Cardiac muscle cell (in vitro differentiated cells and primary cell): ENCODE data around the gene NAGA. TPM values are rescaled to one million over a fixed set of nuclear protein-coding genes. Genes with fewer than 3 reads are reported as not detected.

Experiments
- DNase-seq, 2 donors: peaks; one replicate each; pipeline versions ENCODE4 v3.0.0 to v3.0.0-alpha.2; 2010 to 2017; ENCODE audit warnings: low read depth in 1 of 2, low spot score in 1 of 2
- H3K27ac ChIP-seq: fragments of 200-600 bp; sonication (generic); 2 replicates; pipeline ENCODE4 v1.5.1; 2016
- H3K27me3 ChIP-seq: fragments of 200-600 bp; sonication (generic); 2 replicates; pipeline ENCODE4 v1.6.0; 2016; ENCODE audit warnings: control low read depth
- H3K36me3 ChIP-seq: fragments of 200-600 bp; sonication (generic); 2 replicates; pipeline ENCODE4 v1.5.1; 2016; ENCODE audit warnings: control low read depth
- H3K4me1 ChIP-seq: fragments of 200-600 bp; sonication (generic); 2 replicates; pipeline ENCODE4 v1.8.1; 2017; ENCODE audit warnings: low read depth, mild to moderate bottlenecking, mixed run types
- H3K4me3 ChIP-seq: fragments of 200-600 bp; sonication (generic); 2 replicates; pipeline ENCODE4 v1.5.1; 2016; ENCODE audit warnings: mild to moderate bottlenecking
- H3K9me3 ChIP-seq: fragments of 200-600 bp; sonication (generic); 2 replicates; pipeline ENCODE4 v1.5.1; 2017; ENCODE audit warnings: low read depth, mild to moderate bottlenecking, control low read depth
- polyA plus RNA-seq: library from polyadenylated mRNA; unstranded; fragments of >200 nt; fragmentation: Nextera tagmentation; extraction: Ambion mirVana; gene quantifications from 2 replicates; pipeline ENCODE4 v1.2.1, GENCODE V29; 2016
- total RNA-seq: library from RNA; depleted of rRNA; stranded (reverse); fragments of >200 nt; gene quantifications from 2 replicates; pipeline ENCODE4 v1.2.3, GENCODE V29; 2016
- TF ChIP-seq, protein P1 (sequence below): IDR thresholded peaks from 2 replicates; pipeline ENCODE4 v1.5.1; 2012; ENCODE audit warnings: low read depth, mild to moderate bottlenecking, low read length

The NAGA gene
- total and polyA plus RNA-seq, 2 experiments from 2014 or later = 22.8 to 31.7 TPM

DNA sequence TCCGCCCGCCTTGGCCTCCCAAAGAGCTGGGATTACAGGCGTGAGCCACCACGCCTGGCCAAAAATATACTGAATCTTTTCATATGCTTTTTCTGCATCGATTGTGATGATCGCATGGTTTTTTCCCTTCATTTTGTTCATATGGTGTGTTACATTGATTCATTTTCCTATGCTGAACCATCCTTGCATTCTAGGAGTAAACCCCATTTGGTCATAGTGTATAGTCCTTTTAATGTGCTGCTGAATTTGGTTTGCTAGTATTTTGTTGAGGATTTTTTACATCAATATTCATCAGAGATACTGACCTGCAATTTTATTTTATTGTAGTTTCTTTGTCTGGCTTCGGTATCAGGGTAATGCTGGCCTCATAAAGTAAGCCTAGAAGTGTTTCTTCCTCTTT is 59.8 kb downstream of the NAGA start:
- Histone ChIP-seq H3K27ac (no peak overlapping the region), H3K27me3 (no peaks in the 10 kb centered on the region), H3K36me3 (no peaks in the 10 kb centered on the region), H3K4me1 (no peaks in the 10 kb centered on the region), H3K4me3 (no peak overlapping the region), H3K9me3 (no peaks in the 10 kb centered on the region)
- TF ChIP-seq, protein P1, sequence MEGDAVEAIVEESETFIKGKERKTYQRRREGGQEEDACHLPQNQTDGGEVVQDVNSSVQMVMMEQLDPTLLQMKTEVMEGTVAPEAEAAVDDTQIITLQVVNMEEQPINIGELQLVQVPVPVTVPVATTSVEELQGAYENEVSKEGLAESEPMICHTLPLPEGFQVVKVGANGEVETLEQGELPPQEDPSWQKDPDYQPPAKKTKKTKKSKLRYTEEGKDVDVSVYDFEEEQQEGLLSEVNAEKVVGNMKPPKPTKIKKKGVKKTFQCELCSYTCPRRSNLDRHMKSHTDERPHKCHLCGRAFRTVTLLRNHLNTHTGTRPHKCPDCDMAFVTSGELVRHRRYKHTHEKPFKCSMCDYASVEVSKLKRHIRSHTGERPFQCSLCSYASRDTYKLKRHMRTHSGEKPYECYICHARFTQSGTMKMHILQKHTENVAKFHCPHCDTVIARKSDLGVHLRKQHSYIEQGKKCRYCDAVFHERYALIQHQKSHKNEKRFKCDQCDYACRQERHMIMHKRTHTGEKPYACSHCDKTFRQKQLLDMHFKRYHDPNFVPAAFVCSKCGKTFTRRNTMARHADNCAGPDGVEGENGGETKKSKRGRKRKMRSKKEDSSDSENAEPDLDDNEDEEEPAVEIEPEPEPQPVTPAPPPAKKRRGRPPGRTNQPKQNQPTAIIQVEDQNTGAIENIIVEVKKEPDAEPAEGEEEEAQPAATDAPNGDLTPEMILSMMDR = no peak
- no peak for DNase-seq

Other genes with a start within 250 kb of the NAGA start
- 259 and 273 TPM in 2 replicates for gene SREBF2, start 237.7 kb downstream of the NAGA start, total RNA-seq
- gene SREBF2, start 237.7 kb downstream of the NAGA start, polyA plus RNA-seq = 225 and 238 TPM in 2 replicates
- gene SHISA8, start 155.7 kb downstream of the NAGA start, total RNA-seq = not detected in 2 replicates
- 0.16 TPM in 1 of 2 replicates, not detected in the other for gene SHISA8, start 155.7 kb downstream of the NAGA start, polyA plus RNA-seq
- gene TNFRSF13C, start 144.0 kb downstream of the NAGA start, total RNA-seq = 0.14 and 1.9 TPM in 2 replicates
- gene TNFRSF13C, start 144.0 kb downstream of the NAGA start, polyA plus RNA-seq = 1.1 TPM in 2 replicates
- 22.0 and 26.7 TPM in 2 replicates for gene CENPM, start 123.7 kb downstream of the NAGA start, total RNA-seq
- 25.8 and 37.0 TPM in 2 replicates for gene CENPM, start 123.7 kb downstream of the NAGA start, polyA plus RNA-seq
- 3.6 and 3.9 TPM in 2 replicates for gene SEPTIN3, start 101.4 kb downstream of the NAGA start, total RNA-seq
- 2.9 and 3.4 TPM in 2 replicates for gene SEPTIN3, start 101.4 kb downstream of the NAGA start, polyA plus RNA-seq
- not detected in 2 replicates for gene WBP2NL, start 72.0 kb downstream of the NAGA start, total RNA-seq
- not detected in 2 replicates for gene WBP2NL, start 72.0 kb downstream of the NAGA start, polyA plus RNA-seq
- 1.1 and 2.2 TPM in 2 replicates for gene PHETA2, start 3.4 kb upstream of the NAGA start, total RNA-seq
- 0.68 and 1.1 TPM in 2 replicates for gene PHETA2, start 3.4 kb upstream of the NAGA start, polyA plus RNA-seq
- 9.2 and 10.3 TPM in 2 replicates for gene SMDT1, start 8.9 kb upstream of the NAGA start, total RNA-seq
- gene SMDT1, start 8.9 kb upstream of the NAGA start, polyA plus RNA-seq = 212 and 237 TPM in 2 replicates
- gene NDUFA6, start 20.0 kb upstream of the NAGA start, total RNA-seq = 134 and 186 TPM in 2 replicates
- gene NDUFA6, start 20.0 kb upstream of the NAGA start, polyA plus RNA-seq = 289 and 324 TPM in 2 replicates
- 0.14 and 2.2 TPM in 2 replicates for gene CYP2D6, start 60.0 kb upstream of the NAGA start, total RNA-seq
- 2.3 and 2.6 TPM in 2 replicates for gene CYP2D6, start 60.0 kb upstream of the NAGA start, polyA plus RNA-seq
- 46.4 and 48.8 TPM in 2 replicates for gene TCF20, start 199.8 kb upstream of the NAGA start, total RNA-seq
- gene TCF20, start 199.8 kb upstream of the NAGA start, polyA plus RNA-seq = 5.7 and 6.4 TPM in 2 replicates